Colon (tissue), 2 donors: ENCODE data around the gene SMARCC1.

ENCODE experiments used
- FAIRE-seq: peaks from 2 replicates; lab custom pipeline; 2012; peaks lifted over from hg19 to GRCh38; lab: Jason Lieb, UNC
- donor health status: control.
- donor health status: control.

The SMARCC1 gene

GRCh38 chr3:47542471-47543173 lies 239.1 kb downstream of the SMARCC1 start:
- FAIRE-seq = no peak

GRCh38 chr3:47541583-47542108 lies 240.0 kb downstream of the SMARCC1 start:
- FAIRE-seq = no peak

DNA sequence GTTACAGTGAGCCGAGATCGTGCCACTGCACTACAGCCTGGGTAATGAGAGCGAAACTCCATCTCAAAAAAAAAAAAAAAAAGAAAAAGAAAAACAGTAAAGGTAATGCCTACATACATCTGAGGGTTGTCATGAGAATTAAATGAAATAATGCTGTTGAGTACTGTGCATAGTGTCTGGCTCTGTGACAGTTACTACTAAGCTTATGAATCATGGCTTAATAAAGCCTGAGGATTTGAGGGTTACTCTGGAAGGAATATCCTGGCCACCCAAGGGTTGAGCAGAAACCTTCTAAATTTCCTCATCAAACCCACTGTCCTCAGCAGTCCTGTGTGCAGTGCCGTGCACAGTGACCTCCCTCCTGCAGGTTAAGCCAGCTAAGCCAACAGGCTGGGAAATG lies 241.4 kb downstream of the SMARCC1 start:
- FAIRE-seq = no peak

DNA sequence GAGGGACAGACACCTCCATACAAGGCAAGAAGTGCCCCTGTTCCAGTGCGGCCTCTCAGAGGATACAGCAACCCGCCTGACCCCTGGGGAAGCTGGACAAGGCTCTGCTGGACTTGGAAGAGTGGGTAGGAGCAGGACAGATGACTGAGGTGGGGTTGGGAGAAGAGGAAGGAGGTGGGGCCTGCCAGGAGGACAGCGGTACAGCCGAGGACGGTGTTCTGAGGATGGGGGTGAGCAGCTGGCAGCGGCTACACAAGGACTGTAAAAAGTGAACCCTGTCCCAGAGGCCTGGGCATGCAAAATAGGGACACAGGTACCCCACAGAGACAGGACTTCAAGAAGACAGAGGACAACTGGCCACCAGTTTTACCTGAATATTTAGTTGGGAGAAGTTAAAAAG lies 244.7 kb downstream of the SMARCC1 start:
- no peak for FAIRE-seq

DNA sequence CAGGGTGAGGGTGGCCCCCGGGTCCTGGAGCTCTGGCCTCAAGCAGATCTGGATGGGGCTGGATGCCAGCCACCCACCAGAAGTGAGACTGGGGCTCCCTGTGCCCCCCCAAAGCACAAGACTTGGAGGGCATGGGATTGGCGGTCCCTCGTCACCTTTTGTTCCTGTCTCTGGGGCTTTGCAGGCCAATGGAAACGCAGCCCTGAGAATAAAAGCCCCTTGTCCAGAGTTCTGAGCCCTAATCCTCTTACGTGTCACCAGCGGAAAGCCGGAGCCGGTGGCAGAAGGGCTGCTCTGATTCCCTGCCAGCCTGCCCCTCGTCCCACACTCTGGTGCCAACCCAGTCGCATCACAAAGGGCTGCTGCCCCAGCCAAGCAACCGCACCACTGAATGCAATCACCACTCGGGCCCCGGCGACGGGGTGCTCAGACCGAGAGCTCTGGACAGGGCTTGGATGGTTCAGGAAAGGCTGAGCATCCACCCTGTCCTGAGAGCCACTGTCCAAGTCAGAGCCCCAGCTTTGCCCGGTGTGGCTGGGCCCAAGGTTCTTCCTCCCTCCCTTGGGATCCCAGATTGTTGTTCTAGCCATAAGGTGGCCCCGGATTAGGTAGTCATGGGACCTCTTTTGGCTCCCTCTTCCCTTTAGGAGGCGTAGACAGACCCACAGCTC lies 245.3 kb downstream of the SMARCC1 start:
- FAIRE-seq = no peak
